Trophoblast cell (in vitro differentiated cells and primary cell): ENCODE measurements around the gene MLXIPL.

Experiments used
- DNase-seq, 2 donors: peaks; one replicate each; pipeline ENCODE4 v3.0.0-alpha.2; 2016
- H2AFZ ChIP-seq: 2 replicates; pipeline ENCODE4 v1.6.1; 2013; ENCODE audit warnings: low read length, moderate library complexity, mild to moderate bottlenecking; ENCODE audit not compliant: insufficient read depth, poor library complexity
- H2AK5ac ChIP-seq: 2 replicates; pipeline ENCODE4 v1.6.1; 2013; ENCODE audit warnings: mild to moderate bottlenecking, low read length
- H2BK120ac ChIP-seq: 2 replicates; pipeline ENCODE4 v1.6.1; 2013; ENCODE audit warnings: low read length, mild to moderate bottlenecking, moderate library complexity; ENCODE audit not compliant: insufficient read depth, poor library complexity
- H2BK12ac ChIP-seq: 2 replicates; pipeline ENCODE4 v1.6.1; 2013; ENCODE audit warnings: mild to moderate bottlenecking, low read length, moderate library complexity
- H2BK5ac ChIP-seq: 2 replicates; pipeline ENCODE4 v1.6.1; 2013; ENCODE audit warnings: low read length, low read depth, moderate library complexity, mild to moderate bottlenecking; ENCODE audit not compliant: poor library complexity
- H3K14ac ChIP-seq: 2 replicates; pipeline ENCODE4 v1.6.1; 2013; ENCODE audit warnings: mild to moderate bottlenecking, low read length
- H3K18ac ChIP-seq: 2 replicates; pipeline ENCODE4 v1.6.1; 2013; ENCODE audit warnings: mild to moderate bottlenecking, low read length
- H3K23ac ChIP-seq: 2 replicates; pipeline ENCODE4 v1.6.1; 2013; ENCODE audit warnings: low read length
- H3K27ac ChIP-seq: 2 replicates; pipeline ENCODE4 v1.5.1; 2013; ENCODE audit warnings: low read depth, mild to moderate bottlenecking, inconsistent platforms, low read length, moderate library complexity
- H3K27me3 ChIP-seq: 2 replicates; pipeline ENCODE4 v1.6.1; 2013; ENCODE audit warnings: inconsistent platforms, mild to moderate bottlenecking, low read length, moderate library complexity; ENCODE audit not compliant: insufficient read depth
- H3K36me3 ChIP-seq, 2 experiments: 1 replicate in 1 of 2; 2 replicates in 1 of 2; pipeline ENCODE4 v1.6.1; 2013; ENCODE audit warnings: low read length in 2 of 2, mild to moderate bottlenecking in 2 of 2, moderate library complexity in 1 of 2; ENCODE audit not compliant: insufficient read depth in 2 of 2, control insufficient read depth in 1 of 2
- H3K4ac ChIP-seq: 2 replicates; pipeline ENCODE4 v1.6.1; 2013; ENCODE audit warnings: low read depth, mild to moderate bottlenecking, low read length, moderate library complexity
- H3K4me1 ChIP-seq, 2 experiments: 1 replicate in 1 of 2; 2 replicates in 1 of 2; pipeline ENCODE4 v1.6.1; 2013; ENCODE audit warnings: low read length in 2 of 2, mild to moderate bottlenecking in 2 of 2, moderate library complexity in 1 of 2; ENCODE audit not compliant: insufficient read depth in 2 of 2, control insufficient read depth in 1 of 2
- H3K4me2 ChIP-seq: 2 replicates; pipeline ENCODE4 v1.6.1; 2013; ENCODE audit warnings: inconsistent platforms, mild to moderate bottlenecking, low read length, moderate library complexity
- H3K4me3 ChIP-seq: 2 replicates; pipeline ENCODE4 v1.5.1; 2013; ENCODE audit warnings: mild to moderate bottlenecking, low read depth, low read length, inconsistent platforms
- H3K79me1 ChIP-seq: one replicate; pipeline ENCODE4 v1.6.1; 2013; ENCODE audit warnings: low read length
- H3K79me2 ChIP-seq: 2 replicates; pipeline ENCODE4 v1.6.1; 2013; ENCODE audit warnings: low read length, mild to moderate bottlenecking; ENCODE audit not compliant: control insufficient read depth, insufficient read depth, poor library complexity
- H3K9ac ChIP-seq: 2 replicates; pipeline ENCODE4 v1.6.1; 2013; ENCODE audit warnings: mild to moderate bottlenecking, low read length
- H3K9me3 ChIP-seq: 2 replicates; pipeline ENCODE4 v1.6.1; 2013; ENCODE audit warnings: low read depth, mild to moderate bottlenecking, control low read depth, inconsistent platforms, low read length; ENCODE audit not compliant: insufficient read depth
- H4K12ac ChIP-seq: 2 replicates; pipeline ENCODE4 v1.6.1; 2013; ENCODE audit warnings: low read depth, mild to moderate bottlenecking, low read length, moderate library complexity
- H4K8ac ChIP-seq: 2 replicates; pipeline ENCODE4 v1.6.1; 2013; ENCODE audit warnings: low read depth, mild to moderate bottlenecking, low read length, moderate library complexity
- H4K91ac ChIP-seq: one replicate; pipeline ENCODE4 v1.6.1; 2013; ENCODE audit warnings: low read depth, mild to moderate bottlenecking, low read length, moderate library complexity
- WGBS: extraction: QIAGEN DNeasy Blood & Tissue Kit; methylation state at CpG from one replicate; pipeline ENCODE4 v1.1.7; 2013; ENCODE audit warnings: missing lambda C conversion rate; ENCODE audit not compliant: insufficient read length, insufficient coverage; ENCODE audit errors: extremely low coverage; 5-methylcytosine and 5-hydroxymethylcytosine counted together

Gene MLXIPL

DNA sequence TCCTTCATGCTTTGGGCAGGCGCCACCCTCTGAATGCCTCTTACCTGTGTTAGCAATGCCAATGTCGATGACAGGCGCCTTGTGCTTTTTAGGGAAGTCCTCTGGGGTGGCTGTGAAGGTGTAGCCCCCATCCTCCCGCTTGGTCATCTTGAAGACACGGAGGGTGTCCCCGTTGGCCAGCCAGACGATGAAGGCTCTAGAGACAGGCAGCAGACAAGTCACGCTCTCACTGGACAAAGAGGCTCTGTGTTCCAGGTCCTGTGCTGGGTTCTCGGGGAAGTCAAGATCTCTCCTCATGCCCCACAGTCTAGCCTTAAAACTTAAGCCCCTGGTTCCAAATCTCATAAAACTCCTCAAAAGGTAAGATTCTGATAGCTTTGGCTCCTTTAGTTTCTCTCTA, 51.0 kb downstream of the MLXIPL start:
- Histone ChIP-seq H3K36me3 (peaks cover 43 to 52% of the 10 kb centered on the region in 2 experiments), H3K79me1 (peaks cover 4% of the 10 kb centered on the region), H3K79me2 (peaks cover 10% of the 10 kb centered on the region), H3K27ac (no peak overlapping the region), H3K9ac (no peak overlapping the region), H2BK120ac (no peak overlapping the region), H3K4me2 (no peak overlapping the region), H3K27me3 (no peaks in the 10 kb centered on the region), H3K4me3 (no peak overlapping the region), H3K14ac (no peak overlapping the region), H3K18ac (no peak overlapping the region), H4K12ac (no peak overlapping the region), H2AFZ (no peak overlapping the region), H3K4ac (no peak overlapping the region), H2AK5ac (no peak overlapping the region), H3K9me3 (no peaks in the 10 kb centered on the region), H2BK5ac (no peak overlapping the region), H4K91ac (no peak overlapping the region), H2BK12ac (no peak overlapping the region), H3K23ac (no peak overlapping the region), H3K4me1 (peaks cover 6 to 7% of the 10 kb centered on the region in 2 experiments), H4K8ac (no peak overlapping the region)
- no CpG with 5 or more reads among the region's 9 CpGs for WGBS
- DNase-seq, result no peak

- peaks cover 43 to 52% of the 10 kb centered on the region in 2 experiments for H3K36me3 ChIP-seq
- no peak overlapping the region for H2BK12ac ChIP-seq
- H3K4me3 ChIP-seq, result no peak overlapping the region
- no peak overlapping the region for H2AFZ ChIP-seq
- peaks cover 5% of the 10 kb centered on the region for H3K79me2 ChIP-seq
- H3K14ac ChIP-seq, result no peak overlapping the region
- no peak overlapping the region for H4K8ac ChIP-seq
- H3K4me1 ChIP-seq, result peaks cover 6 to 7% of the 10 kb centered on the region in 2 experiments
- DNase-seq, result no peak
- no peak overlapping the region for H3K18ac ChIP-seq
- no peak overlapping the region for H2BK5ac ChIP-seq
- no peak overlapping the region for H4K91ac ChIP-seq
- no peak overlapping the region for H3K23ac ChIP-seq
- no peak overlapping the region for H2BK120ac ChIP-seq
- H3K27me3 ChIP-seq, result no peaks in the 10 kb centered on the region
- H3K27ac ChIP-seq, result no peak overlapping the region
- no peaks in the 10 kb centered on the region for H3K9me3 ChIP-seq
- WGBS, result no CpG with 5 or more reads among the region's 6 CpGs
- no peaks in the 10 kb centered on the region for H3K79me1 ChIP-seq
- H3K4me2 ChIP-seq, result no peak overlapping the region
- no peak overlapping the region for H4K12ac ChIP-seq
- no peak overlapping the region for H3K4ac ChIP-seq
- H2AK5ac ChIP-seq, result no peak overlapping the region
- H3K9ac ChIP-seq, result no peak overlapping the region
Observed at GRCh38 chr7:73572767-73573186, 51.5 kb downstream of the MLXIPL start.

DNA sequence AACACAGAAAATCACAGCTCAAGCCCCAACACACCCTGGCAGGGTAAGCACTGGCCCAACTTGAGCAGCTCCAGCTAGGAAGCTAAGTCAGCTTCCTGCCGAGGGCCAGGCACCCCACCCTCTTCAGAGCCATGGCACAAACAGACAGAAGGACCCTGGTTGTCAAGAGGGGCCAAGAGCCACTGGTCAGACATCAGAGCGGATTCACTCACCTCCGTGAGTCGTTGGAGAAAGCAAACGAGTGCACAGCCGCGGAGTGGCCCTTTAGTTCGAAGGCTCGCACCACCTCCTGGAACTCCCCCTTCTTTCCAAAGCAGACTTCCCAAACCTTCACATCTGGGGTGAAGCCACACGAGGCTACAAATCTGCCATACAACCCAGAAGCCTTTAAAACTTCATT, 53.3 kb downstream of the MLXIPL start:
- Histone ChIP-seq H2BK5ac (no peak overlapping the region), H3K4me2 (no peak overlapping the region), H2AFZ (no peak overlapping the region), H4K12ac (no peak overlapping the region), H4K8ac (no peak overlapping the region), H3K18ac (no peak overlapping the region), H3K27me3 (no peaks in the 10 kb centered on the region), H3K36me3 (peaks cover 41 to 52% of the 10 kb centered on the region in 2 experiments), H3K9ac (no peak overlapping the region), H3K27ac (no peak overlapping the region), H3K79me1 (no peaks in the 10 kb centered on the region), H3K4me3 (no peak overlapping the region), H3K9me3 (no peaks in the 10 kb centered on the region), H2BK12ac (no peak overlapping the region), H2AK5ac (no peak overlapping the region), H3K14ac (no peak overlapping the region), H3K79me2 (no peaks in the 10 kb centered on the region), H4K91ac (no peak overlapping the region), H3K4me1 (no peaks in the 10 kb centered on the region), H2BK120ac (no peak overlapping the region), H3K4ac (no peak overlapping the region), H3K23ac (no peak overlapping the region)
- no peak for DNase-seq
- no CpG with 5 or more reads among the region's 10 CpGs for WGBS

GRCh38 chr7:73570521-73570920, 53.8 kb downstream of the MLXIPL start:
- H3K18ac ChIP-seq, result no peak overlapping the region
- H3K4me1 ChIP-seq, result no peaks in the 10 kb centered on the region
- H3K4ac ChIP-seq, result no peak overlapping the region
- no peak overlapping the region for H2BK5ac ChIP-seq
- H3K23ac ChIP-seq, result no peak overlapping the region
- H4K12ac ChIP-seq, result no peak overlapping the region
- peaks cover 40 to 49% of the 10 kb centered on the region in 2 experiments for H3K36me3 ChIP-seq
- no peak overlapping the region for H4K8ac ChIP-seq
- H3K4me2 ChIP-seq, result no peak overlapping the region
- no peak overlapping the region for H2AFZ ChIP-seq
- no peaks in the 10 kb centered on the region for H3K79me2 ChIP-seq
- H4K91ac ChIP-seq, result no peak overlapping the region
- H2AK5ac ChIP-seq, result no peak overlapping the region
- no peak overlapping the region for H2BK120ac ChIP-seq
- no peak for DNase-seq
- no peak overlapping the region for H3K14ac ChIP-seq
- no peaks in the 10 kb centered on the region for H3K27me3 ChIP-seq
- H3K9me3 ChIP-seq, result no peaks in the 10 kb centered on the region
- no peak overlapping the region for H3K4me3 ChIP-seq
- WGBS, result no CpG with 5 or more reads among the region's 22 CpGs
- no peak overlapping the region for H3K9ac ChIP-seq
- H2BK12ac ChIP-seq, result no peak overlapping the region
- H3K79me1 ChIP-seq, result no peaks in the 10 kb centered on the region
- no peak overlapping the region for H3K27ac ChIP-seq
